T47D (cell line): ENCODE data around the gene SVOP.

ENCODE experiments used
- DNase-seq, 2 experiments: peaks; one replicate each; pipeline versions ENCODE4 v3.0.0 to v3.0.0-alpha.2; 2011 to 2012; ENCODE audit warnings: low read depth in 1 of 2, low spot score in 1 of 2
- JUND ChIP-seq: IDR thresholded peaks from 2 replicates; pipeline ENCODE4 v1.6.1; 2012; ENCODE audit warnings: low read depth
- in situ Hi-C: cut with HindIII; loops from 2 replicates; pipeline ENCODE4 v1.10.0; 2016; ENCODE audit warnings: low sequenced_read_pairs, low pct_unique_long_range_greater_than_20kb

SVOP gene

GRCh38 chr12:108935159-108935763, 85.6 kb downstream of the SVOP start:
- no peak for DNase-seq
- in situ Hi-C loops = no loop called here
- TF ChIP-seq JUND = no peak

- no peak for DNase-seq
- in situ Hi-C loops = no loop called here
- TF ChIP-seq JUND = no peak
Measured at GRCh38 chr12:108933949-108934348, 86.9 kb downstream of the SVOP start.

GRCh38 chr12:108930756-108931155, 90.1 kb downstream of the SVOP start:
- no peak for TF ChIP-seq JUND
- no peak for DNase-seq
- in situ Hi-C loops = no loop called here

GRCh38 chr12:108930155-108930554, 90.7 kb downstream of the SVOP start:
- in situ Hi-C loops = no loop called here
- TF ChIP-seq JUND = no peak
- no peak for DNase-seq

GRCh38 chr12:108928695-108929094, 92.2 kb downstream of the SVOP start:
- no peak for DNase-seq
- no peak for TF ChIP-seq JUND
- in situ Hi-C loops = no loop called here

GRCh38 chr12:108922918-108923317, 98.0 kb downstream of the SVOP start:
- DNase-seq = no peak
- no peak for TF ChIP-seq JUND
- in situ Hi-C loops = no loop called here

GRCh38 chr12:108921946-108922345, 98.9 kb downstream of the SVOP start:
- no peak for DNase-seq
- in situ Hi-C loops = no loop called here
- no peak for TF ChIP-seq JUND

GRCh38 chr12:108918960-108919642, 101.8 kb downstream of the SVOP start:
- DNase-seq = no peak
- TF ChIP-seq JUND = no peak
- in situ Hi-C loops = no loop called here

GRCh38 chr12:108918206-108918605, 102.7 kb downstream of the SVOP start:
- DNase-seq = no peak
- in situ Hi-C loops = no loop called here
- no peak for TF ChIP-seq JUND

- in situ Hi-C loops = no loop called here
- no peak for TF ChIP-seq JUND
Measured at GRCh38 chr12:108916336-108916735, 104.5 kb downstream of the SVOP start.

GRCh38 chr12:108915632-108916133, 105.2 kb downstream of the SVOP start:
- in situ Hi-C loops = no loop called here
- TF ChIP-seq JUND = no peak
- DNase-seq = no peak

More at GRCh38 chr12:108916336-108916735, 104.5 kb downstream of the SVOP start:
- DNase-seq = peak in 1 of 2 experiments; percentile 40

- in situ Hi-C loops = no loop called here
- no peak for TF ChIP-seq JUND
- DNase-seq = no peak
Measured at GRCh38 chr12:108914121-108914531, 106.7 kb downstream of the SVOP start.

GRCh38 chr12:108912361-108912760, 108.5 kb downstream of the SVOP start:
- DNase-seq = no peak
- no peak for TF ChIP-seq JUND
- in situ Hi-C loops = no loop called here

- no peak for TF ChIP-seq JUND
- DNase-seq = peak in 1 of 2 experiments; percentile 86
- in situ Hi-C loops = no loop called here
Measured at GRCh38 chr12:108911915-108912314, 109.0 kb downstream of the SVOP start.
